ENCODE results near the gene VASH2. TPM values are rescaled to one million over a fixed set of nuclear protein-coding genes. Genes with fewer than 3 reads are reported as not detected.

The VASH2 gene
- total RNA-seq, 1 experiment from 2014 or later = 303 TPM

DNA sequence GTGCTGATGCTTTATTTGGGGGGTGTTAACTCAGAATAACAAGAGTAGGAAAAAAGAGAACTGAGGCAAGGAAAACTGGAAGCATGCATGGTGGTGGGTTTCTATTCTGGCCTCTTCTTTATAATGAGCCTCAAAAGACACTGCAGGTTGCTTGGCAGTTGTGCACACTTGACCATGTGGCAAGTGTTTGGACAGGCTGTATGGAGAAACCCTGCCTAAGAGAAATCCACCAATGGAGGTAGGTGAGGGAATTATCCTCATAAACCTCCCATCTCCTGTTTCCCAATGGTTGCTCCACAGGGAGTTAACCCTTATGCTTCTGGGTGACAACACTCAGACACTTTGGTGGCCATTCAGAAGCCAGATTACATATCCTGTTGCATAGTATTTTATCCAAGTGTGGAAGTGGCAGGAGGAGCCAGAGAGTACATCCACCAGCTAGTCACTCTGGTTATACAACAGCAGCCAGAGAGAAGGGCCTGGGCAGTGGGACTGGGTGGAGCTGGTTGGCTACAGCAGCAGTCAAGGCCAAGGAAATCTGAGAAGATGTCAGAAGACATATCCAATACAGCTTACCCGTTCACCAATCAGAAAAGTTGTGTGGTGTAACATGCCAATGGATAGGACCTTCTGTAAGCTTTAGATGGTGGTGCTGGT lies 16.4 kb upstream of the VASH2 start (continued):
- TF ChIP-seq, protein P1, sequence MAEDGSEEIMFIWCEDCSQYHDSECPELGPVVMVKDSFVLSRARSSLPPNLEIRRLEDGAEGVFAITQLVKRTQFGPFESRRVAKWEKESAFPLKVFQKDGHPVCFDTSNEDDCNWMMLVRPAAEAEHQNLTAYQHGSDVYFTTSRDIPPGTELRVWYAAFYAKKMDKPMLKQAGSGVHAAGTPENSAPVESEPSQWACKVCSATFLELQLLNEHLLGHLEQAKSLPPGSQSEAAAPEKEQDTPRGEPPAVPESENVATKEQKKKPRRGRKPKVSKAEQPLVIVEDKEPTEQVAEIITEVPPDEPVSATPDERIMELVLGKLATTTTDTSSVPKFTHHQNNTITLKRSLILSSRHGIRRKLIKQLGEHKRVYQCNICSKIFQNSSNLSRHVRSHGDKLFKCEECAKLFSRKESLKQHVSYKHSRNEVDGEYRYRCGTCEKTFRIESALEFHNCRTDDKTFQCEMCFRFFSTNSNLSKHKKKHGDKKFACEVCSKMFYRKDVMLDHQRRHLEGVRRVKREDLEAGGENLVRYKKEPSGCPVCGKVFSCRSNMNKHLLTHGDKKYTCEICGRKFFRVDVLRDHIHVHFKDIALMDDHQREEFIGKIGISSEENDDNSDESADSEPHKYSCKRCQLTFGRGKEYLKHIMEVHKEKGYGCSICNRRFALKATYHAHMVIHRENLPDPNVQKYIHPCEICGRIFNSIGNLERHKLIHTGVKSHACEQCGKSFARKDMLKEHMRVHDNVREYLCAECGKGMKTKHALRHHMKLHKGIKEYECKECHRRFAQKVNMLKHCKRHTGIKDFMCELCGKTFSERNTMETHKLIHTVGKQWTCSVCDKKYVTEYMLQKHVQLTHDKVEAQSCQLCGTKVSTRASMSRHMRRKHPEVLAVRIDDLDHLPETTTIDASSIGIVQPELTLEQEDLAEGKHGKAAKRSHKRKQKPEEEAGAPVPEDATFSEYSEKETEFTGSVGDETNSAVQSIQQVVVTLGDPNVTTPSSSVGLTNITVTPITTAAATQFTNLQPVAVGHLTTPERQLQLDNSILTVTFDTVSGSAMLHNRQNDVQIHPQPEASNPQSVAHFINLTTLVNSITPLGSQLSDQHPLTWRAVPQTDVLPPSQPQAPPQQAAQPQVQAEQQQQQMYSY (CRISPR knock-in tag; IDR thresholded peaks at IDR 0.05) = no peak
- TF ChIP-seq MLX (CRISPR knock-in tag; IDR thresholded peaks at IDR 0.05) (no peak), SMAD4 (CRISPR knock-in tag; IDR thresholded peaks at IDR 0.05) (no peak), ZNF512 (CRISPR knock-in tag; IDR thresholded peaks at IDR 0.05; ENCODE audit: borderline replicate concordance) (no peak)

GRCh38 chr1:212935387-212935981 lies 14.9 kb upstream of the VASH2 start:
- no peak for ATAC-seq
- Mint-ChIP-seq H3K4me3 (no peak overlapping the region), H3K4me1 (peaks cover 31% of the 10 kb centered on the region)

More at GRCh38 chr1:212935387-212935981, 14.9 kb upstream of the VASH2 start:
- Mint-ChIP-seq H3K27me3 (ENCODE audit: low read depth) (peaks cover 28% of the 10 kb centered on the region), H3K36me3 (peaks cover 10% of the 10 kb centered on the region; the same call in 1 of the 2 replicates), H3K9me3 (peaks cover 10% of the 10 kb centered on the region), H3K27ac (no peak overlapping the region)
- ChIA-PET CTCF (no interaction called here), POLR2A (no interaction called here)
- TF ChIP-seq AR (CRISPR knock-in tag; IDR thresholded peaks at IDR 0.05) (no peak), NFYB (CRISPR knock-in tag; conservative IDR thresholded peaks at IDR 0.05; ENCODE audit: low read depth) (no peak), ELF4 (CRISPR knock-in tag; IDR thresholded peaks at IDR 0.05; ENCODE audit: low read depth) (no peak), OVOL2 (CRISPR knock-in tag; IDR thresholded peaks at IDR 0.05; ENCODE audit: borderline replicate concordance) (no peak), CDX4 (CRISPR knock-in tag; IDR thresholded peaks at IDR 0.05; ENCODE audit: borderline replicate concordance) (no peak), RORB (CRISPR knock-in tag; IDR thresholded peaks at IDR 0.05) (no peak), SMAD4 (CRISPR knock-in tag; IDR thresholded peaks at IDR 0.05) (no peak), NR2C2 (CRISPR knock-in tag; IDR thresholded peaks at IDR 0.05) (no peak)
- TF ChIP-seq, protein P2, sequence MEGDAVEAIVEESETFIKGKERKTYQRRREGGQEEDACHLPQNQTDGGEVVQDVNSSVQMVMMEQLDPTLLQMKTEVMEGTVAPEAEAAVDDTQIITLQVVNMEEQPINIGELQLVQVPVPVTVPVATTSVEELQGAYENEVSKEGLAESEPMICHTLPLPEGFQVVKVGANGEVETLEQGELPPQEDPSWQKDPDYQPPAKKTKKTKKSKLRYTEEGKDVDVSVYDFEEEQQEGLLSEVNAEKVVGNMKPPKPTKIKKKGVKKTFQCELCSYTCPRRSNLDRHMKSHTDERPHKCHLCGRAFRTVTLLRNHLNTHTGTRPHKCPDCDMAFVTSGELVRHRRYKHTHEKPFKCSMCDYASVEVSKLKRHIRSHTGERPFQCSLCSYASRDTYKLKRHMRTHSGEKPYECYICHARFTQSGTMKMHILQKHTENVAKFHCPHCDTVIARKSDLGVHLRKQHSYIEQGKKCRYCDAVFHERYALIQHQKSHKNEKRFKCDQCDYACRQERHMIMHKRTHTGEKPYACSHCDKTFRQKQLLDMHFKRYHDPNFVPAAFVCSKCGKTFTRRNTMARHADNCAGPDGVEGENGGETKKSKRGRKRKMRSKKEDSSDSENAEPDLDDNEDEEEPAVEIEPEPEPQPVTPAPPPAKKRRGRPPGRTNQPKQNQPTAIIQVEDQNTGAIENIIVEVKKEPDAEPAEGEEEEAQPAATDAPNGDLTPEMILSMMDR (IDR thresholded peaks at IDR 0.05) = no peak
- no peak for DNase-seq (ENCODE audit: low spot score)

All from WTC11 (cell line).